HG02970 (cell line): Measurements from ENCODE around the gene GCAT.

Experiments
- ATAC-seq: cut with Tn5 transposase; IDR thresholded peaks from one replicate; pipeline ENCODE4 v1.9.1; 2021; ENCODE audit warnings: mild to moderate bottlenecking, moderate library complexity, moderate number of reproducible peaks; ENCODE audit not compliant: unreplicated experiment, low FRiP score

GCAT gene

DNA sequence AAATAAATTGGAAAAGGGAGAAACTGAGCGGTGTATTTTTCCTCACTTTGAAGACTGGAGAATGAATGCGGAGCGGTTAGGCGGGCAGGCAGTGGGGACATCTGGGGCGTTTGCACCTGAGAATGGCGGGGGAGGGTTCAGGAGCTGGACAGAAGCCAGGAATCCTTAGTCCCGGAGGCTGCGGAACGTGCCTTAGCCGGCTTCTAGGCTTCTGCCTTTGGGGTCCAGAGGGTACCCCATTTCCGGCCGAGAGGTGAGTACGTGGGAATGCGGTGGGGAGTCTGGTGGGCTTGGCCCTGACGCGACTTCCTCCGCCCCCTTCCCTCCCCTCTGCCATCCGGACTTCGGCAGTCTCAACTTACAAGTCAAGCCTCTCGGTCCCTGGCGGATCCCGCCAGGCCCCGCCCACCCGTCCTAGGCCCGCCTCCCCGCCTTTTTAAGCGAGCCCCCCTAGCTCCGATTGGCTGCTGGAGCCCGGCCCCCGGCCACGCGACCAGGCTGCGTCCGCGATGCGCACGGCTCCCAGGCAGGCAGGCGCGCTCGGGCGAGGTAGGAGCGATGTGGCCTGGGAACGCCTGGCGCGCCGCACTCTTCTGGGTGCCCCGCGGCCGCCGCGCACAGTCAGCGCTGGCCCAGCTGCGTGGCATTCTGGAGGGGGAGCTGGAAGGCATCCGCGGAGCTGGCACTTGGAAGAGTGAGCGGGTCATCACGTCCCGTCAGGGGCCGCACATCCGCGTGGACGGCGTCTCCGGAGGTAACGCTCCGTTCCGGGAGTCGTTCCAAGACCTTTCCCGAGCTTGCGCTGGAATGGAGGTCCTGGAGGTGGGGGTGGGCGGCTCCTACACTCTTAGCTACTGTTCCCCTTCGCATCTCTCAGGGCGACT, at the start of gene GCAT:
Gene GCAT, plus strand, starts transcription at position 525 of the 884 bp plus-strand sequence. Its CDS starts 34 bp downstream, at position 559.
- ATAC-seq: peak; percentile 80

GRCh38 chr22:37758694-37759093, 49.0 kb upstream of the GCAT start:
- no peak for ATAC-seq

DNA sequence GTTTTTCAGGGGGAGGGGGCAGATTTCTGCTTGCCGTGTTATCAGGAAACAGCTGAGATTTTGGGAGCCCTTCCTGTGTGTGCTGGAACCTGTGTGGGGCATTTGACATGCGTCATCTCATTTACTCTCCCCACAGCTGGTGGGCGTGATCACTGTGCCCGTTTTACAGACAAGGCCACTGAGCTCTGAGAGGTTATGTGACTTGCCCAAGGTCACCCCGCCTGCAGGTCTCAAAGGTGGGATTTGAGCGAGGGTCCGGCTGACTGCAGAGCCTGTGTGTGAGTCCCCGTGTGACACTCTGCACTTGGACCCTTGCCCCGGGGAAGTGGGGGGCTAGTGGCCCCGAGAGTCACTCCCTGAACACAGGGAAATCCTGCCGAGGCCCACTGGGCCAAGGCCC, 48.5 kb upstream of the GCAT start:
- ATAC-seq: no peak

DNA sequence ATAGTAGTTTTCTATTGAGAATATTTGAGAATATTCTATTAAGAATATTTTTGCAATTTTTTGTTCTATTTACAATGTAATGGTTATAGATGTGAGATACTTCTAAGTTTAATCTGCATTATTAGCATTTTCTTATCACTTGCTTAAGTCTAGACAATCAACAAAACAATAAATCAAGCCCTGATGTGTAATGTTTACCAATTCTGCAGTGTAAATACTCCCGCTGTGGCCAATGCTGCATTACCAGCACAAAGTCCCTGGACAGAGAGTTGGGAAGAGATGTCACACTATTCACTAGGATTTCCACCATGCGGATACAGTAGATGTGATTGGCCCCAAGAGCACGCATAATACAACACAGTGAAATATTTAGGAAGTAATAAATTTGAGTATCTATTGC, 47.6 kb upstream of the GCAT start:
- no peak for ATAC-seq

DNA sequence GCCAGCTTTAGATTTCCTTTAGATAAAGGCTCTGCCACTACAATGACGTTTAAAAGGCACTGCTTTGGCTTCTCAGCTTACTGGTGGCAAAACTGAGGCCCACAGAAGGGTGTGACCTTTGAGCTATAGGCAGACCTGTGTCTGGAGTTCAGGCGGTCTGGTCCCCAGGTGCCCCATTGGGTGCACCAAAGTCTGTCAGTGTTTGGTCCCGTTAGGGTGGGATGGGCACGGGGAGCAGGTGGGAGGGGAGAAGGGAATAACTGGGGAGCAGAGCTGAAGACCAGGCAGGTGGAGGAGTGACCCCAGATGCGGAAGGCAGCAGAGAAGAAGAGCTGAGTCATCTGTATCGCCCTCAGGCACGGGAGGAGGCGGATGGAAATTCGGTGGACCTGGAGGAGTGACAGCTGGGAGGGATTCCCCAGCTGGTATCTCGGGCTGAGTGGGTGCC, 45.3 kb upstream of the GCAT start:
- no peak for ATAC-seq

DNA sequence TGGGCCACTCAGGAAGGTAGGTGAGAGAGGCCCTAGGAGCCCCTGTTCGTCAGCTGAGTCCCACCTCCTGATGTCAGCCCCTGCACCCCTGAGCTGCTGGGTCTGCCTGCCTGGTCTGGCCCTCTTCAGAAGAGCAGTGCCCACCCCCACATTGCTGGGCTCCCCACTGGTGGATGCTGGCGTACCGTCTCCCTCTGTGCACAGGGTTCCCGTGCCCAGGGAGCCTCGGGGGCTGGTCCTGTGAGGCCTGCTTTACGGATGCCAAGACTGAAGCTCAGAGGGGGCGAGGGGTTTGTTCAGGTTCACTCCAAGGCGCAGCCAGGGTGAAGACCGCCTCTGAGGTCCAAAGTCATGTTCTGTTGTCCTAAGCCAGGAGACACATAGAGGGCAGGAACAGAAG, 44.7 kb upstream of the GCAT start:
- no peak for ATAC-seq

DNA sequence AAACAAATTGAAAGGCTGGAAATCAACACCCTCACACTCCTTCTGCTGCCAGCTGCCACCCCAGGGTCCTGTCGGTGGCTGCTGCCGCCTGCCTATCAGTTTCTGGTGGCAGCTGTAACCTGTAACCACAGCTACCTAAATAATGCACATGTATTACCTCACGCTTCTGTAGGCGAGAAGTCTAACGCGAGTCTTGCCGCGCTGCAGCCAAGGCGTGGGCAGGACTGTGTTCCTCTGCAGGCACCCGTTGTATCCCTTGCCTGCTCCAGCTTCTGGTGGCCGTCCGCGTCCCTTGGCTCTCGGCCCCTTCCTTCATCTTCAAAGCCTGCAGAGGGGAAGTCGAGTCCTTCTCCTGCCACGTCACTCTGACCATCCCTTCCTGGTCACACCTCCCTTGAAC, 44.1 kb upstream of the GCAT start:
- ATAC-seq: no peak

DNA sequence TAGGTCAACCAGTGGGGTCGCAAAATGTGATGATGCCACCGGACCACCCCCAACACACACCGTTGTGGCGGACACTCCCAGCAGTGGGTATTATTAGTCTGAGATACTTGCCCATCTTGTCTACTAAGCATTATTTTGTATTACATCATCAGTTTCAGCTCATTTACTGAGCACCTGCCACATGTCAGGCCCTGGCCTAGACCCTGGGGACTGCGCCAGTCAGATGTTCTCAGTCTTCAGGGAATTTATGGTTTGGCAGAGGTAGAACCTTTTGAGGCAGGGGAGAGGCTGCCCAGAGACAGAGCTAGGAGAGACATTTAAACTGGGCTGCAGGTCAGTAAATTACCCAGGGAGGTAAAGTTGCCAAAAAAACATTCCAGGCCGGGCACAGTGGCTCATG, 43.1 kb upstream of the GCAT start:
- no peak for ATAC-seq

DNA sequence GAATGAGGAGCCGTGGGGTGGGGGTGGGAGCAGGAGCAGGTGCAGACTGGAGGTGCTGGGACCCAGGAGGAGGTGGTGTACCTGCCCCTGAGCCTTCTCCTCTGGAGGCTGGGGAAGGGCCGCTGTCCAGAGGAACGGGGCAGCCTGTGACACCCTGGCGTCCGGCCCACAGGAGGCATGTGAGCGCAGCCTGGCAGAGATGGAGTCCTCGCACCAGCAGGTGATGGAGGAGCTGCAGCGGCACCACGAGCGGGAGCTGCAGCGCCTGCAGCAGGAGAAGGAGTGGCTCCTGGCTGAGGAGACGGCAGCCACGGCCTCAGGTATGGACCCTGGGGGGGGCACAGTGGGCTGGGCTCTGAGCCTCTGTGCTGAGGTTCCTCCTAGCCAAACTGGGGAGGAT, 42.2 kb upstream of the GCAT start:
- ATAC-seq: no peak

DNA sequence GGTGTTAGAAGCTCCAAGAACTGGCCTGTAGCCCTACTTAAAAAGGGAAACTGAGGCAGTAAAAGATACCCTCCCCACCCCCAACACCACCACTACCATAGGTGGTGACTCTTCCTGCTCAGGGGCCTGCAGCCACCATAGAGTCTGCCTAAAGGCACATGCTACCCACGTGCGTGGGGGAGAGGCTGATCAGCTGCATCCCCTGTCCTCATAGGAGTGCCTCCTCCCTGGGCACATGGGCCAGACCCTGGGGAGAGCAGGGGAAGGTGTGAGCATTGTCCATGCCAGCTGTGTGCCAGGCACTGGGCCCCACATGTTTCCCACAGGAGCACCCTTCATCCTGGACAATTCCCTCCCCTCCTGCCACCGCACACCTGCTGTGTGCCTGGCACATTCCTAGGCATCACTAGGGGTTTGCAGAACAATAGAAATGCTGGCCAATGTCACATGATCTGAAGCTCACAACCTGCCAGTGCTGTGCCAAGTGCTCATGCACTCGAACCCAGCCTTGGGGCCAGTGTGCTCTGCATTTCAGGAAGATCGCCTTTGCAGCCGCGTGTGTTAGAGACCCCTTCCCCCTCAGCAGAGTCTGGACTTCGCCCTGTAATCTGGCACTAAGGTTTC, 41.7 kb upstream of the GCAT start:
- ATAC-seq: no peak

DNA sequence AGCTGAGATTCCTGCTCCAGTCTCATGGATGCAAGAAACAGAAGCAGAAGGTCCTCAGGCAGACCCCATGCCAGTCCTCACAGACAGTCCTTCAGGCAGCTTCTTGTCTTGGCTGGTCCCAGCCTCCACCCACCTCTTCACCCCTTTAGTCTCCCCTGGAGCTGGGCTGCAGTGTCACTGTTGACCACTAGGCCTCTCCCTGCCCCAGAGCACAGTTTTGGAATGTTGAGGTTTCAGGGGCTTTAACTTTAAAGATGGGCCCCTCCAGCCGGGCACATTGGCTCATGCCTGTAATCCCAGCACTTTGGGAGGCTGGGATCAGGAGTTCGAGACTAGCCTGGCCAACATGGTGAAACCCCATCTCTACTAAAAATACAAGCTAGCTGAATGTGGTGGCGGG, 39.5 kb upstream of the GCAT start:
- no peak for ATAC-seq

GRCh38 chr22:37769056-37769455, 38.7 kb upstream of the GCAT start:
- ATAC-seq: no peak

- ATAC-seq: no peak
Observed at GRCh38 chr22:37771081-37771480, 36.7 kb upstream of the GCAT start.

- ATAC-seq: no peak
Observed at GRCh38 chr22:37771702-37772427, 35.9 kb upstream of the GCAT start.

- no peak for ATAC-seq
Observed at GRCh38 chr22:37774728-37775127, 33.0 kb upstream of the GCAT start.

DNA sequence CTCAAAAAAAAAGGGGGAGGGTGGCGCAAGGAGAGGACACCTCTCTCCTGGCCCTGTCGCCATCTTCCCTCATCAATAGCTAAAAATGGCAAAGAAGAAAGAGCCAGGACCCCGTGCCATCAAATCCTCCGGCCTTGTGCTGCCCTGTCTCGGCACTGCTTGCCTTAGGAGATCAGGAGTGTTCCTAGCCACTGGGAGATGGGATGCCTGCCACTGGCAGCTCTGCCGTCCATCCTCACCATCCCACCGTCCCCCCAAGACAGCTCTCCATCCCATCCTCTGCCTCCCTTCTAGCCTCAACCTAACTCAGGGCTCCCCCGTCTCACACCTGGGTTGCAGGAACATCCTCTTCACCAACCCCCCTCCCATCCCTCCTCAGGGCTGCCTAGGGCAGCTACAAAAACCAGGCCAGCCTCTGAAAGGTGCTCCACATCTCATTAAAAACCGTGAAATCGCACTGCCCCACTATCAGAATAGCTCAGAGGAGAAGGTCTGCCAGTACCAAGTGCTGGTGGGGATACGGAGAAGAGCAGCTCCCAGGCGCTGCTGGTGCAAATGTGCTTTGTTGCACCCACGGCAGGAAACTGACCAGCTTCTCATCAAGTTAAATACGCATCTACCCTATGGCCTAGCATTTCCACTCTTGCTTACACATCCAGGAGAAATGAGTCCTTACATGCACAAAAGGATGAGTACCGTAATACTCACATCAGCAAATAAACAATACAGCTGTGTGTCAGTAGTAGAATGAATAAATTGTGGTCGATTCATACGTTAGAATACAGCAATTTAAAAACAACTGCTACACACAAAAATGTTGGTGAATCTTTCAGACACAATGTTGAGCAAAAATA, 31.7 kb upstream of the GCAT start:
- no peak for ATAC-seq

- no peak for ATAC-seq
Observed at GRCh38 chr22:37776639-37777005, 31.1 kb upstream of the GCAT start.

DNA sequence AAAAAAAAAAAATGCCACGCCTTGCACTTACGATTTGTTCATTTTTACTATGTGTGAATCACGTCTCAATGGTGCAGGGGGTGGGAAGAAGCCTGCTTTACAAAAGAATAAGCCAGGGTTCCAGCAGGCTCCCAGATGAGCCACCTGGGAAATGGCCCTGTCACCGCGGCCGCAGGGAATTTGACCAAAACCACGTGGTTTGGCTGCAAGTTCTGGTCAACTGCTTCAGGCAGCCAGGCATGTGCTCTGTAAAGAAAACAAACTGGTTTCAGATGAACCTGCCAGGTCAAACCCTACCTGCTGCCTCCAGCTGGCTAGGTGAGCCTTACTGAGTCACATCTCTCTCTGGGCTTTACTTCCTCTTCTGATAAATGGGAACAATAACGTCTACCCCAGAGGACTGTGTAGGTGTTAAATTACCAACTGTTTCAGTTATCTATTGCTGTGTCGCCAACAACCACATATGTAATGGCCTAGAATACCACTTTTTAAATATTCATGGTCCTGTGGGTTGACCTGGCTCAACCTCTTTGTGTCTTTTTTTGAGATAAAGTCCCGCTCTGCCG, 30.5 kb upstream of the GCAT start:
- ATAC-seq: no peak

- ATAC-seq: no peak
Observed at GRCh38 chr22:37778370-37779009, 29.2 kb upstream of the GCAT start.
